ENCODE data around the gene MMP7.
"Not testable (repeated sequence)": the region's sequence is repeated elsewhere in the genome, so short reads cannot be mapped to it uniquely, and the experiment has no call there.

Gene MMP7

DNA sequence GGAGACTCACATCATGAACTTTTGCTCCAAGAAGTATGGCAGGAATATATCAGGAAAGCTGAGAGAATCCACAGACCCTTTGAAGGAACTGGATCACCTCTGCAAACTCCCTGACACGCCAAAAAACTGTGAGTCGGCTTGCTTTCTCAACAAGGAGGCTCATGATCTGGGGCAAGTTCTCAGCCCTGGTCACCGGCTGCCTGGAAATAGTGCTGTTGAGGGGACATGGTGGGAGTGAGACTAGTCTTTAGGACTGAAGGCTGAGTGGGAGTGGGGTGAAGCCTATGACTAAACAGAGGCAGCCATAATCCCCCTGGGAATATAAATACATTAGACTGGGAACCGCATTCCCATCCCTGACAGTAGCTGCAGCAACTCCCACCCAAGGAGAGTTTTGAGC, 8.4 kb upstream of the MMP7 start:
- DNase-seq (ENCODE audit: low read depth): no peak

- no peak for DNase-seq (ENCODE audit: low read depth)
Measured at GRCh38 chr11:102534261-102534872, 3.8 kb upstream of the MMP7 start.

DNA sequence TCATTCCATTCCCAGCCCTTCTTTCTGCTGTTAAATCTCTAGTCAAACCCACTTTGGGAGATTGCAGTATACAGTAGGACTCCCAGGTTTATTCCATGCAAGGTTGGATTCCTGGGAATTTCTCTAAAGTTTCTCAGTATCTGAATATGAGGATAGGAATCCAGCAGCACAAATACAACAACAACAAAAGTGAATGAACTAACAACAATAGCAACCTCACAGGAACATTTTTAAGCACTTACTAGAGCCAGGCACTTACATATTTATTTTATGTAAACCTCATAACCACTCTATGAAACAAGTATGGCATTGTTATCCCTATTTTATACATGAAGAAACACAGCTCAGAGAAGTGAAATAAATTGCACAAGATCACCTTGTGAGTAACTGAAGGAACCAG, 1.9 kb downstream of the MMP7 start:
- no peak for DNase-seq (ENCODE audit: low read depth)

DNA sequence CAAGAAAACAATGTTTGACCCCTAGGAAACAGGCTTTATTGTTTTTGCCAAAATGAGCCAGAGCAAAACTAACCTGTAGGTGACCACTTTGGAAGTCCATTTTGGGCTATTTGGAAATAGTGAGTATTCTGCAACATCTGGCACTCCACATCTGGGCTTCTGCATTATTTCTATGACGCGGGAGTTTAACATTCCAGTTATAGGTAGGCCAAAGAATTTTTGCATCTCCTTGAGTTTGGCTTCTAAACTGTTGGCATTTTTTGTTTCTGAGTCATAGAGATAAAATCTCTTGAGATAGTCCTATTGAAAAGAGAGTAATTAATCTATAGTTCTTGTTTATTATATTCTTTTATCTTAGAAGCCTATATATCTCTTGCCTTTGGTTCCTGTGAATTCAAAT, 2.9 kb downstream of the MMP7 start:
- no peak for DNase-seq (ENCODE audit: low read depth)

- no peak for DNase-seq (ENCODE audit: low read depth)
Measured at GRCh38 chr11:102527041-102527440, 3.5 kb downstream of the MMP7 start.

DNA sequence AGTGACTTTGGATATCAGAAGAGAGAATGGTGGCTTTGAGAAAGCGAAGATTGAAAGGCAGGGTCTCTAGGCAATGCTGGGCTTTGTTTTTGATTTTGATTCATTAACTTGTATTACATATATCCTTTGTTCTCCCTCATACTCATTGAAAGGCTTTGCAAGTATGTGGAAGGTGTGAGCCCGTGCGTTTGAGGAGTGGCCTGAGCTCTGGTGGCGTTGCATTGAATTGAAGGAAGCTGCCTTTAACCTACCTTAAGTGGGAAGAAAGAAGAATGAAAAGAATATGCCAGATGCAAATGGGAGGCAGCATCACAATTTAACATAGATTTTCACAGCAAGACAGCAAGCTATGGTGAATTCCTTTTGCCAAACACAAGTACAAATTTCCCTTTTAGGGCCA, 6.7 kb downstream of the MMP7 start:
- no peak for DNase-seq (ENCODE audit: low read depth)

GRCh38 chr11:102523189-102523570, 7.4 kb downstream of the MMP7 start:
- DNase-seq (ENCODE audit: low read depth): no peak

DNA sequence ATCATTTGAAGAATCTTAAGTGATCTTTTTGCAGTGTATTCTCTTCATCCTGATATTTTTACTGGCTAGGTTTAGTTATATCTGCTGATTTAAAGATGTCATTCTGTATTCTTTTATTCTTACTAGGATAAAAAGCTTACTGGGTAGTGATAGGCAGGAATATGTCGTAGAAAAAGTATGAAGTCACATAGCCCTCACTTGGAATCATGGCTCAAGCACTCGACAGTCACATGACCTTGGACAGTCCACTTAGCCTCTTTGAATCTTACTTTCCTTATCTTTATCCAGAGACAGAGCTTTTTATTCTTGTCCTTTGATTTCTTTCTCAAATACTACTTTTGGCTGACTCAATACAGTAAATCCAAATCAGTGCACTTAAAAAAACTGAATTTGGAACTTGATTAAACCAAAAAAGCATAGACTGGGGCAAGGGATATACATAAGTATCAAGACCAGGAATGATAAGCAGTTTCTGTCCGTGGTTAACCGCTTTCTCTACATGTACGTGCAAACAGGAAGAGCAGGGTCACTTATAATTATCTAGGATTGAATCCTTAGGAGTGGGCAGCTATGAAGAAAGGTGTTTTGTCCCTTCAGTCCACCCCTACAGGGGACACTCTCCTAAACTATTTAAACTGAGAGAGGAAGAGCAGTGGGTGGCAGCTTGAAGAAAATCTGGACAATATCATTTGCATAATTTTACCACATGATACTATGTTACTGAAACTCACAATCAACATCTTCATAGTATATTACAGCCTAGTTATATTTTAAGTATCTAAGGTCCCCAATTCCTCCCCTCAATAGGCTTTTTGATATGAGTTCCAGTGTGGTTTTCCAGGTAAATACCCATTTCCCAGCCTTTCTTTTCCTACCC, 8.0 kb downstream of the MMP7 start:
- DNase-seq (ENCODE audit: low read depth): no peak

DNA sequence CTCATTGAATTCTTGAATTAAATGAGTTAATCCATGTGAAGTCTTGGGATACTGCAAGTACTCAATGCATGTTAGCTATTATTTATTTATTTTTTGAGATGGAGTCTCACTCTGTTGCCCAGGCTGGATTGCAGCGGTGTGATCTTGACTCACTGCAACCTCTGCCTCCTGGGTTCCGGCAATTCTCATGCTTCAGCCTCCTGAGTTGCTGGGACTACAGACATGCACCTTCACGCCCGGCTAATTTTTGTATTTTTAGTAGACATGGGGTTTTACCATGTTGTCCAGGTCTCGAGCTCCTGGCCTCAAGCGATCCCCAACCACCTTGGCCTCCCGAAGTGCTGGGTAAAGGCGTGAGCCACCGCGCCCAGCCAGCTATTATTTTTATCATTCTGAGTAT, 9.4 kb downstream of the MMP7 start:
- DNase-seq (ENCODE audit: low read depth): no peak

DNA sequence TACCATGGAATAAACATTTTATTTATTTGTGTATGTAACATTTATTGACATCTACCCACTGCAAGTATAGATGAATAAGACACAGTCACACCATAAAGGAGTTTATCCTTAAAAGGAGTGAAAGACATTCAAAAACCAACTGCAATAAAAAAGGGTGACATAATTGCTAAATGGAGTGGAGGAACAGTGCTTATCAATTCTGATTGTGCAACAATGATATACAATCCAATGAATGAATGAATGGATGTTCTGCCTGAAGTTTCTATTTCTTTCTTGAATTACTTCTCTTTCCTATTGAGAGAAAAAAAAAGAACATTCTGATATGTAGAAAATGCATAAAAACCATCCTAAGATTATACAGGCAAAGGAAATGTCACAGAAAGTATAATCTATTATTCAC, 10.0 kb downstream of the MMP7 start:
- DNase-seq (ENCODE audit: low read depth): no peak

DNA sequence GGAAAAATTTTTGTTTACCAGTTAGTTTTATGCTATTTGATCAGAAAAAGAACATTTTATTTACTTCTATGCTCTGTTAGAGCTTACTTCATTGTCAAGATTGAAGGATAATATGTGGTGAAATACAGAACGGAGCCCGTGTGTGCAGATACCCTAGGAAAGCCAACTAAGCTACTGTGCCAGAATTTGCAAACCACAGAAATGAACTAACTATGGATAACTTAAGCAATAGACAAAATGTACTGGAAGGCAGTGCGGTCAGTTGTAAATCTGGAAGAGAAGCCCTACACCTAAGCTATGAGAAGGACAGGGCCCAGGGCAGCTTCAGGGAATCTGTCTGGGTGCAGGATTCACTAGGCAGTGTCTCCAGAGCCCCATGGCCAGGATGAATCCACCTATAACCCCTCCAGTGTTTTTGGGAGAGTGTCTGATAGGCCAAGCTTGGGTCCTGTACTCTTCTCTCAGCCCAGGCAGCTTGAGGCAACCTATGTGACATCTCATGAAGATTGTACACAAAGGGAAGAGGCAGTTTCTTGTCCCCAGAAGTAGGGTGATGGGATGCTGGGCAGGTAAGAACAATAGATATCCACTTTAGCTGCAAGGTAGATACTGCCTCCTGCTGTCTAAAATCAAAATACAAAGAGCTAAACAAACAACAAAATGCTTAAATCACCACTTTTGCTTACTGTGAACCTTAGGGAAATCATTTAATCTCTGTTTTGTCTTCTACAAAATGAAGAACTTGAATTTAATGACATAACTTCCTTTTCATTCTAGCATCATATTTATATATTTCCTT, 12.1 kb downstream of the MMP7 start:
- DNase-seq (ENCODE audit: low read depth): no peak

DNA sequence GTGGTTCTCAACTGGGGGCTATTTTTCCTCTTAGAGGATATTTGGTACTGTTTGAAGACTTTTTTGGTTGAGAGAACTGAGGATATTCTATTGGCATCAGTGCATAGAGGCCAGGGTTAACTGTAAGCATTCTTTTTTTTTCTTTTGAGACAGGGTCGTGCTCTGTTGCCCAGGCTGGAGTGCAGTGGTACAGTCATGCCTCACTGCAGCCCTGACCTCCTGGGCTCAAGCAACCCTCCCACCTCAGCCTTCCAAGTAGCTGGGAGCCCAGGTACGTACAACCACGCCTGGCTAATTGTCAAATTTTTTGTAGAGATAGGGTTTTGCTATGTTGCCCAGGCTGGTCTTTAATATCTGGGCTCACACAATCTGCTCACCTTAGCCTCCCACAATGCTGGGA, 12.9 kb downstream of the MMP7 start:
- DNase-seq (ENCODE audit: low read depth): no peak

DNA sequence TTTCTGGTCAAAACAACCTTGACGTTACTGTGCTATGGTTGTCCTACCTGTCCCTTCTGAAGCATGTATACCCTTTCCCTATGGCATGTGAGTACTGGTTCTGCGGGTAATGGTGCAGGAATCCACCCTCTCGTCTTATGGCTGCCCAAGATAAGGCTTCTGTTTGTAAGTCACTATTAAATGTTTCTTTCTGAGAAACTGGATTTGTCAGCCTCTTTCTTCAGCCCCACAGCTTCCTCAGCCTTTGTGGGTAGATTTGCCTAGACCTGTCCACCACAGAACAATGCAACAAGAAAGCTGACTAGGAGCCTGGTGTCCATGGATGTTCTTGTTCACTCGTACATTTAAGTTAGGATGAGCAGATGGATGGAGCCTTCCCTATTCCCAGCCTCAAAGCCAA, 14.4 kb downstream of the MMP7 start:
- DNase-seq (ENCODE audit: low read depth): no peak

DNA sequence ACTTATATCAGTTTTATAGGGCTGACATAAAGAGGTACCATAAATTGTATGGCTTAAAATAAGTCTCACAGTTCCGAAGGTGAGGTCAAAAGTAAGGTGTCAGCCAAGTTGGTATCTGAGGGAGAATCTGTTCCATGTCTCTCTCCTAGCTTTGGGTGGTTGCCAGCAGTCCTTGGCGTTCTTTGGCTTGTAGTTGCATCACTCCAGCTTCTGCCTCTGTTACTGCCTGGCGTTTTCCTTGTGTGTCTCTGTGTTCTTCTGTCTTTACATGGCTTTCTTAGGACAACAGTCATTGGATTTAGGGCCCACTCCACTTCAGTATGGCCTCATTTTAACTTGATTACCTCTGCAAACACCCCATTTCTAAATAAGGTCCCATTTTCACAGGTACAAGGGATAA, 16.7 kb downstream of the MMP7 start:
- DNase-seq (ENCODE audit: low read depth): no peak

DNA sequence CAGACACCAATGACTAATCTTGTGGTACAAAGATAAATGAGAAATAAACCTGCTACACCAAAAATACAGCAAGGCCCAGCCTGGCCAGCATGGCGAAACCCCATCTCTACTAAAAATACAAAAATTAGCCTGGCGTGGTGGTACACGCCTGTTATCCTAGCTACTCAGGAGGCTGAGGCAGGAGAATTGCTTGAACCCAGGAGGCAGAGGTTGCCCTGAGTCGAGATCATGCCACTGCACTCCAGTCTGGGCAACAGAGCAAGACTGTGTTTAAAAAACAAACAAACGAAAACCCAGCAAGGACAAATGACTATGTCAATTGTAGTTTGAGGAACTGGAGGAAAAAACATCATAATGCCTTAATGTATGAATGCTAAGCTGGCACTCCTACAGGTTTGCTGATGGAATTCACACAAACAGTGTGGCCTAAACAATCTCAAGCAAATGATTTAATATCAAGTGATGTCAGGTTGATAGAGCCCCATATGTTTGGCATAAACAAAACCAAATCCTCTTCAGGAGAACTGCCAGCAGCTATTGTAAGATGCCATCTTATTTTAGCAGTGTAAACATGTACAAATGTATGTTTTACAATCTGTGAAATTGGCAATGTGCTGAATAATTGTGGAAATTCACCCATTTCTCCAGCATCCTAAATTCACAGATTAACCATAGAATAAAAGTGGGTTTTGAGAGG, 20.0 kb downstream of the MMP7 start:
- DNase-seq (ENCODE audit: low read depth): no peak

DNA sequence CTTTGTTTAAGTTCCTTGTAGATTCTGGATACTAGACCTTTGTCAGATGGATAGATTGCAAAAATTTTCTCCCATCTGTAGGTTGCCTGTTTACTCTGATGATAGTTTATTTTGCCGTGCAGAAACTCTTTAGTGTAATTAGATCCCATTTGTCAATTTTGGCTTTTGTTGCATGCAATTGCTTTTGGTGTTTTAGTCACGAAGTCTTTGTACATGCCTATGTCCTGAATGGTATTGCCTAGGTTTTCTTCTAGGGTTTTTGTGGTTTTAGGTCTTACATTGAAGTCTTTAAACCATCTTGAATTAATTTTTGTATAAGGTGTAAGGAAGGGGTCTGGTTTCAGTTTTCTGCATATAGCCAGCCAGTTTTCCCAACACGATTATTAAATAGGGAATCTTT, 27.7 kb downstream of the MMP7 start:
- DNase-seq (ENCODE audit: low read depth): not testable (repeated sequence)

DNA sequence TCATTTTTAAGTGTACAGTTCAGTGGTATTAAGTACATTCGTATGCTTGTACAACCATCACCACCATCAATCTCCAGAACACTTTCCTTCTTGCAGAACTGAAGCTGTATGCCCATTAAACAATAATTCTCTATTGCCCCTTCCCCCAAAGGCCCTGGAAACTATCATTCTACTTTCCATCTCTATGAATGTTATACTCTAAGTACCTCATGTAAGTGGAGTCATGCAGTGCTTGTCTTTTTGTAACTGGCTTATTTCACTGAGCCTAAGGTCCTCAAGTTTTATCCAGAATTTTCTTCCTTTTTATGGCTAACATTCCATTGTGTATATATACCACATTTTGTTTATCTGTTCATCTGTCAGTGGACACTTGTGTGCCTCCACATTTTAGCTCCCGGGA, 29.7 kb downstream of the MMP7 start:
- no peak for DNase-seq (ENCODE audit: low read depth)

DNA sequence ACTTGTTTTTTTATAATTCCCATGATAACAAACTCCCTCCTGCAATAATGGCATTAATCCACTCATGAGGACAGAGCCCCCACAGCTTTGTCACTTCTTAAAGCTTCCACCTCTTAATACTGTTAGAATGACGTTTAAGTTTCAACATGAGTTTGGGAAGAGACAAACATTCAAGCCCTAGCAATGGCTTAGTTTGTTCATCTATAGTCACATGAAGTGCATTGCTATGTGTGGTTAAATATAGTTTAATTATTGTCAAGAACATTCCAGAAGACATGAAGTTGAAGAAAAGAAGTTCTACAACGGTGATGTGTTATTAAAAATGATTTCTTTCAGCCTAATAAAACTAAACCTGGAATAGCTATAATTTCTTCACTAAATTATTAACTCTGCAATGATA, 30.6 kb downstream of the MMP7 start:
- no peak for DNase-seq (ENCODE audit: low read depth)

- no peak for DNase-seq (ENCODE audit: low read depth)
Measured at GRCh38 chr11:102499151-102499550, 31.4 kb downstream of the MMP7 start.

- DNase-seq (ENCODE audit: low read depth): no peak
Measured at GRCh38 chr11:102497061-102497460, 33.5 kb downstream of the MMP7 start.

- DNase-seq (ENCODE audit: low read depth): no peak
Measured at GRCh38 chr11:102495161-102496042, 35.1 kb downstream of the MMP7 start.

Data from activated T-helper 9 cell treated with anti-CD3 and anti-CD28 coated beads, Interleukin-2, amount 50 U/mL, for 16 hours (primary cell).